Embryonic facial prominence (tissue), 1 donor: ENCODE results near the gene PSME3.
"Not testable (repeated sequence)": the region's sequence is repeated elsewhere in the genome, so short reads cannot be mapped to it uniquely, and the experiment has no call there.

ENCODE experiments used
- DNase-seq: peaks from one replicate; pipeline ENCODE4 v3.0.0-alpha.2; 2016; ENCODE audit errors: extremely low spot score

PSME3 gene

GRCh38 chr17:42850954-42851353 lies 17.8 kb downstream of the PSME3 start, which contains the start of gene AOC3:
Gene AOC3 (plus strand): TSS chr17:42851199. CDS start chr17:42851344, 145 bp downstream.
- no peak for DNase-seq

GRCh38 chr17:42851371-42852240 lies 18.4 kb downstream of the PSME3 start:
- DNase-seq = not testable (repeated sequence)

- DNase-seq = no peak
These were observed 19.2 kb downstream of the PSME3 start for GRCh38 chr17:42852351-42852750.

- DNase-seq = no peak
These were observed 19.8 kb downstream of the PSME3 start for GRCh38 chr17:42853004-42853403.

- DNase-seq = no peak
These were observed 20.4 kb downstream of the PSME3 start for GRCh38 chr17:42853597-42853967.

- DNase-seq = no peak
These were observed 21.0 kb downstream of the PSME3 start for GRCh38 chr17:42853968-42854790.

- no peak for DNase-seq
These were observed 21.9 kb downstream of the PSME3 start for GRCh38 chr17:42855048-42855596.

GRCh38 chr17:42856093-42856492 lies 22.9 kb downstream of the PSME3 start:
- not testable (repeated sequence) for DNase-seq

GRCh38 chr17:42856516-42856915 lies 23.3 kb downstream of the PSME3 start:
- DNase-seq = not testable (repeated sequence)

GRCh38 chr17:42857389-42857788 lies 24.2 kb downstream of the PSME3 start:
- no peak for DNase-seq

- DNase-seq = no peak
These were observed 32.5 kb downstream of the PSME3 start for GRCh38 chr17:42865638-42866094.

- DNase-seq = no peak
These were observed 33.0 kb downstream of the PSME3 start for GRCh38 chr17:42866216-42866615.

GRCh38 chr17:42866631-42867575 lies 33.7 kb downstream of the PSME3 start:
- DNase-seq = no peak

- DNase-seq = not testable (repeated sequence)
These were observed 34.6 kb downstream of the PSME3 start for GRCh38 chr17:42867694-42868261.

- DNase-seq = no peak
These were observed 35.1 kb downstream of the PSME3 start for GRCh38 chr17:42868338-42868737.

- DNase-seq = no peak
These were observed 38.5 kb downstream of the PSME3 start for GRCh38 chr17:42871647-42872046.

- DNase-seq = no peak
These were observed 39.2 kb downstream of the PSME3 start for GRCh38 chr17:42872251-42872965.

- no peak for DNase-seq
These were observed 40.1 kb downstream of the PSME3 start for GRCh38 chr17:42873315-42873714.

- not testable (repeated sequence) for DNase-seq
These were observed 40.9 kb downstream of the PSME3 start for GRCh38 chr17:42873932-42874695.
